Liver (tissue), 3 donors: ENCODE data around the gene ARHGAP5.

Experiments used
- GABPA ChIP-seq, 2 donors: IDR thresholded peaks in 1 of 2; conservative IDR thresholded peaks in 1 of 2; 2 replicates each; pipeline ENCODE4 v1.6.1; 2016; ENCODE audit warnings: antibody characterized with exemption in 2 of 2, mild to moderate bottlenecking in 1 of 2, moderate library complexity in 1 of 2
- MAX ChIP-seq: IDR thresholded peaks from 2 replicates; pipeline ENCODE4 v1.6.1; 2016; ENCODE audit warnings: antibody characterized with exemption
- RAD21 ChIP-seq, 2 donors: IDR thresholded peaks; 2 replicates each; pipeline ENCODE4 v1.6.1; 2016; ENCODE audit warnings: antibody characterized with exemption in 2 of 2, mild to moderate bottlenecking in 2 of 2
- SP1 ChIP-seq: IDR thresholded peaks from 2 replicates; pipeline ENCODE4 v1.6.1; 2018; ENCODE audit warnings: antibody characterized with exemption, mild to moderate bottlenecking
- TF ChIP-seq, protein P1 (sequence below): fragments of 150-350 bp; IDR thresholded peaks from 2 replicates; pipeline ENCODE4 v1.5.1; 2017; ENCODE audit warnings: improper control_type of control experiment, low read depth, low read length; ENCODE audit not compliant: missing input control
- TF ChIP-seq, protein P2 (sequence below): IDR thresholded peaks from 2 replicates; pipeline ENCODE4 v1.6.1; 2016; ENCODE audit warnings: antibody characterized with exemption
- TF ChIP-seq, protein P3 (sequence below): IDR thresholded peaks from 2 replicates; pipeline ENCODE4 v1.6.1; 2016; ENCODE audit warnings: antibody characterized with exemption, mild to moderate bottlenecking
- donor health status: healthy.
- donor health status: healthy.

- TF ChIP-seq, protein P1, sequence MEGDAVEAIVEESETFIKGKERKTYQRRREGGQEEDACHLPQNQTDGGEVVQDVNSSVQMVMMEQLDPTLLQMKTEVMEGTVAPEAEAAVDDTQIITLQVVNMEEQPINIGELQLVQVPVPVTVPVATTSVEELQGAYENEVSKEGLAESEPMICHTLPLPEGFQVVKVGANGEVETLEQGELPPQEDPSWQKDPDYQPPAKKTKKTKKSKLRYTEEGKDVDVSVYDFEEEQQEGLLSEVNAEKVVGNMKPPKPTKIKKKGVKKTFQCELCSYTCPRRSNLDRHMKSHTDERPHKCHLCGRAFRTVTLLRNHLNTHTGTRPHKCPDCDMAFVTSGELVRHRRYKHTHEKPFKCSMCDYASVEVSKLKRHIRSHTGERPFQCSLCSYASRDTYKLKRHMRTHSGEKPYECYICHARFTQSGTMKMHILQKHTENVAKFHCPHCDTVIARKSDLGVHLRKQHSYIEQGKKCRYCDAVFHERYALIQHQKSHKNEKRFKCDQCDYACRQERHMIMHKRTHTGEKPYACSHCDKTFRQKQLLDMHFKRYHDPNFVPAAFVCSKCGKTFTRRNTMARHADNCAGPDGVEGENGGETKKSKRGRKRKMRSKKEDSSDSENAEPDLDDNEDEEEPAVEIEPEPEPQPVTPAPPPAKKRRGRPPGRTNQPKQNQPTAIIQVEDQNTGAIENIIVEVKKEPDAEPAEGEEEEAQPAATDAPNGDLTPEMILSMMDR = no peak
- TF ChIP-seq, protein P2, sequence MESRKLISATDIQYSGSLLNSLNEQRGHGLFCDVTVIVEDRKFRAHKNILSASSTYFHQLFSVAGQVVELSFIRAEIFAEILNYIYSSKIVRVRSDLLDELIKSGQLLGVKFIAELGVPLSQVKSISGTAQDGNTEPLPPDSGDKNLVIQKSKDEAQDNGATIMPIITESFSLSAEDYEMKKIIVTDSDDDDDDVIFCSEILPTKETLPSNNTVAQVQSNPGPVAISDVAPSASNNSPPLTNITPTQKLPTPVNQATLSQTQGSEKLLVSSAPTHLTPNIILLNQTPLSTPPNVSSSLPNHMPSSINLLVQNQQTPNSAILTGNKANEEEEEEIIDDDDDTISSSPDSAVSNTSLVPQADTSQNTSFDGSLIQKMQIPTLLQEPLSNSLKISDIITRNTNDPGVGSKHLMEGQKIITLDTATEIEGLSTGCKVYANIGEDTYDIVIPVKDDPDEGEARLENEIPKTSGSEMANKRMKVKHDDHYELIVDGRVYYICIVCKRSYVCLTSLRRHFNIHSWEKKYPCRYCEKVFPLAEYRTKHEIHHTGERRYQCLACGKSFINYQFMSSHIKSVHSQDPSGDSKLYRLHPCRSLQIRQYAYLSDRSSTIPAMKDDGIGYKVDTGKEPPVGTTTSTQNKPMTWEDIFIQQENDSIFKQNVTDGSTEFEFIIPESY = no peak
- TF ChIP-seq, protein P3, sequence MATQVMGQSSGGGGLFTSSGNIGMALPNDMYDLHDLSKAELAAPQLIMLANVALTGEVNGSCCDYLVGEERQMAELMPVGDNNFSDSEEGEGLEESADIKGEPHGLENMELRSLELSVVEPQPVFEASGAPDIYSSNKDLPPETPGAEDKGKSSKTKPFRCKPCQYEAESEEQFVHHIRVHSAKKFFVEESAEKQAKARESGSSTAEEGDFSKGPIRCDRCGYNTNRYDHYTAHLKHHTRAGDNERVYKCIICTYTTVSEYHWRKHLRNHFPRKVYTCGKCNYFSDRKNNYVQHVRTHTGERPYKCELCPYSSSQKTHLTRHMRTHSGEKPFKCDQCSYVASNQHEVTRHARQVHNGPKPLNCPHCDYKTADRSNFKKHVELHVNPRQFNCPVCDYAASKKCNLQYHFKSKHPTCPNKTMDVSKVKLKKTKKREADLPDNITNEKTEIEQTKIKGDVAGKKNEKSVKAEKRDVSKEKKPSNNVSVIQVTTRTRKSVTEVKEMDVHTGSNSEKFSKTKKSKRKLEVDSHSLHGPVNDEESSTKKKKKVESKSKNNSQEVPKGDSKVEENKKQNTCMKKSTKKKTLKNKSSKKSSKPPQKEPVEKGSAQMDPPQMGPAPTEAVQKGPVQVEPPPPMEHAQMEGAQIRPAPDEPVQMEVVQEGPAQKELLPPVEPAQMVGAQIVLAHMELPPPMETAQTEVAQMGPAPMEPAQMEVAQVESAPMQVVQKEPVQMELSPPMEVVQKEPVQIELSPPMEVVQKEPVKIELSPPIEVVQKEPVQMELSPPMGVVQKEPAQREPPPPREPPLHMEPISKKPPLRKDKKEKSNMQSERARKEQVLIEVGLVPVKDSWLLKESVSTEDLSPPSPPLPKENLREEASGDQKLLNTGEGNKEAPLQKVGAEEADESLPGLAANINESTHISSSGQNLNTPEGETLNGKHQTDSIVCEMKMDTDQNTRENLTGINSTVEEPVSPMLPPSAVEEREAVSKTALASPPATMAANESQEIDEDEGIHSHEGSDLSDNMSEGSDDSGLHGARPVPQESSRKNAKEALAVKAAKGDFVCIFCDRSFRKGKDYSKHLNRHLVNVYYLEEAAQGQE = no peak
- TF ChIP-seq RAD21 (IDR thresholded peaks at IDR 0.05) (no peak), SP1 (no peak), GABPA (IDR thresholded peaks at IDR 0.05 in 1 of 2, conservative IDR thresholded peaks at IDR 0.05 in 1 of 2) (no peak), MAX (no peak)
Measured at GRCh38 chr14:32075672-32076277, 1.3 kb upstream of the ARHGAP5 start.
